ENCODE data around the gene KCNK4. TPM values are rescaled to one million over a fixed set of nuclear protein-coding genes. Genes with fewer than 3 reads are reported as not detected.
A peak's percentile ranks its signal among the peaks of the same experiment; 100 is the strongest.

The KCNK4 gene
- total and polyA plus RNA-seq, 12 donors: not detected

- WGBS, 2 donors: 25 to 27% methylated on average over 19 of the region's 19 CpGs
These were observed 28.0 kb downstream of the KCNK4 start for GRCh38 chr11:64318766-64319761.

GRCh38 chr11:64320556-64320955 is 29.5 kb downstream of the KCNK4 start:
- Histone ChIP-seq H3K36me3 (peaks cover 0 to 47% (median 10%) of the 10 kb centered on the region in 9 donors), H3K4me3 (no peak overlapping the region), H3K9me3 (no peaks in the 10 kb centered on the region), H3K27me3 (no peaks in the 10 kb centered on the region), H3K27ac (no peak overlapping the region), H3K4me1 (peaks cover 3 to 27% (median 26%) of the 10 kb centered on the region in 9 donors)
- TF ChIP-seq CTCF (IDR thresholded peaks at IDR 0.05): no peak
- intact Hi-C loops (cut with DNase I): no loop called here
- WGBS, 2 donors: 93 to 95% methylated on average over 7 of the region's 7 CpGs
- no peak for DNase-seq
- no peak for ATAC-seq

More at GRCh38 chr11:64318766-64319761, 28.0 kb downstream of the KCNK4 start:
- intact Hi-C loops (cut with DNase I): loop anchor here in 7 of 10 donors (1.0 to 5.0 kb wide), 4 partner anchors 33 to 38 kb away; partner anchors contain the start of gene RPS6KA4 (in 4 of the 7)
- no peak for TF ChIP-seq CTCF (IDR thresholded peaks at IDR 0.05)
- H3K27me3 ChIP-seq: no peaks in the 10 kb centered on the region
- peaks cover 0 to 61% (median 19%) of the 10 kb centered on the region in 9 donors for H3K36me3 ChIP-seq
- peaks cover 3 to 37% (median 26%) of the 10 kb centered on the region in 9 donors for H3K4me1 ChIP-seq
- ATAC-seq: no peak
- peak overlapping the region; percentile 45 to 94 (median 82) for H3K4me3 ChIP-seq
- no peak for DNase-seq
- H3K27ac ChIP-seq: peak overlapping the region in 9 of 10 donors; percentile 91 to 100 (median 98)
- H3K9me3 ChIP-seq: no peaks in the 10 kb centered on the region

- no peak for DNase-seq
- Histone ChIP-seq H3K4me3 (no peak overlapping the region), H3K4me1 (peaks cover 3 to 26% (median 25%) of the 10 kb centered on the region in 9 donors), H3K27me3 (no peaks in the 10 kb centered on the region), H3K36me3 (peaks cover 0 to 42% (median 5%) of the 10 kb centered on the region in 9 donors), H3K9me3 (no peaks in the 10 kb centered on the region), H3K27ac (no peak overlapping the region)
- no peak for TF ChIP-seq CTCF (IDR thresholded peaks at IDR 0.05)
- intact Hi-C loops (cut with DNase I): no loop called here
- WGBS, 2 donors: 85 to 87% methylated on average over 5 of the region's 5 CpGs
- ATAC-seq: no peak
These were observed 29.9 kb downstream of the KCNK4 start for GRCh38 chr11:64321026-64321425.

GRCh38 chr11:64321533-64321932 is 30.4 kb downstream of the KCNK4 start:
- H3K27me3 ChIP-seq: no peaks in the 10 kb centered on the region
- intact Hi-C loops (cut with DNase I): no loop called here
- peaks cover 3 to 21% (median 20%) of the 10 kb centered on the region in 9 donors for H3K4me1 ChIP-seq
- no peak for ATAC-seq
- no peak overlapping the region for H3K27ac ChIP-seq
- no peak for DNase-seq
- H3K9me3 ChIP-seq: no peaks in the 10 kb centered on the region
- peaks cover 0 to 37% (median 4%) of the 10 kb centered on the region in 9 donors for H3K36me3 ChIP-seq
- no peak overlapping the region for H3K4me3 ChIP-seq
- WGBS, 2 donors: 93 to 96% methylated on average over 5 of the region's 5 CpGs
- TF ChIP-seq CTCF (IDR thresholded peaks at IDR 0.05): no peak

Measured in heart right ventricle (tissue), 16 donors.